Liver (tissue), 9 donors: ENCODE results near the gene OSBPL9. TPM values are rescaled to one million over a fixed set of nuclear protein-coding genes. Genes with fewer than 3 reads are reported as not detected.

Experiments
- DNase-seq: peaks from one replicate; pipeline ENCODE4 v3.0.0-alpha.2; 2017; ENCODE audit warnings: low spot score
- H3K27ac ChIP-seq, 2 donors: one replicate each; pipeline ENCODE4 v1.7.0; 2013; ENCODE audit warnings: inconsistent platforms in 2 of 2, low read length in 2 of 2, control low read depth in 1 of 2, low read depth in 1 of 2, mild to moderate bottlenecking in 1 of 2
- H3K27me3 ChIP-seq, 4 donors: one replicate each; pipeline versions ENCODE4 v1.6.1 to v1.7.0; 2013; ENCODE audit warnings: low read length in 3 of 4, inconsistent platforms in 1 of 4, mild to moderate bottlenecking in 1 of 4, moderate library complexity in 1 of 4; ENCODE audit not compliant: control insufficient read depth in 4 of 4, insufficient read depth in 4 of 4
- H3K36me3 ChIP-seq, 4 donors: one replicate each; pipeline versions ENCODE4 v1.6.1 to v1.7.0; 2013; ENCODE audit warnings: low read length in 3 of 4, mild to moderate bottlenecking in 3 of 4, low read depth in 1 of 4, moderate library complexity in 1 of 4; ENCODE audit not compliant: control insufficient read depth in 4 of 4, insufficient read depth in 3 of 4
- H3K4me1 ChIP-seq, 4 donors: one replicate each; pipeline versions ENCODE4 v1.6.1 to v1.7.0; 2013; ENCODE audit warnings: low read length in 3 of 4, mild to moderate bottlenecking in 3 of 4, moderate library complexity in 1 of 4; ENCODE audit not compliant: control insufficient read depth in 4 of 4, insufficient read depth in 4 of 4
- H3K4me3 ChIP-seq, 3 donors: one replicate each; pipeline versions ENCODE4 v1.6.1 to v1.7.0; 2013; ENCODE audit warnings: low read length in 3 of 3, control low read depth in 1 of 3, low read depth in 1 of 3, mild to moderate bottlenecking in 1 of 3
- H3K9ac ChIP-seq, 2 donors: one replicate each; pipeline ENCODE4 v1.7.0; 2013; ENCODE audit warnings: low read length in 2 of 2, mild to moderate bottlenecking in 2 of 2, moderate library complexity in 2 of 2, control low read depth in 1 of 2, low read depth in 1 of 2
- H3K9me3 ChIP-seq, 4 donors: one replicate each; pipeline versions ENCODE4 v1.6.1 to v1.7.0; 2013; ENCODE audit warnings: low read length in 3 of 4; ENCODE audit not compliant: control insufficient read depth in 4 of 4
- ATF3 ChIP-seq: IDR thresholded peaks from 2 replicates; pipeline ENCODE4 v1.6.1; 2016; ENCODE audit warnings: antibody characterized with exemption
- CTCF ChIP-seq: fragments of 150-350 bp; IDR thresholded peaks from 2 replicates; pipeline ENCODE4 v1.5.1; 2017; ENCODE audit warnings: improper control_type of control experiment, low read depth, low read length; ENCODE audit not compliant: missing input control
- EGR1 ChIP-seq, 2 donors: IDR thresholded peaks; 2 replicates each; pipeline ENCODE4 v1.6.1; 2016 to 2018; ENCODE audit warnings: antibody characterized with exemption in 2 of 2, low read depth in 2 of 2
- FOXA1 ChIP-seq: IDR thresholded peaks from 2 replicates; pipeline ENCODE4 v1.6.1; 2016; ENCODE audit warnings: antibody characterized with exemption
- FOXA2 ChIP-seq: IDR thresholded peaks from 2 replicates; pipeline ENCODE4 v1.6.1; 2016; ENCODE audit warnings: antibody characterized with exemption
- GABPA ChIP-seq, 2 donors: IDR thresholded peaks in 1 of 2; conservative IDR thresholded peaks in 1 of 2; 2 replicates each; pipeline ENCODE4 v1.6.1; 2016; ENCODE audit warnings: antibody characterized with exemption in 2 of 2, mild to moderate bottlenecking in 1 of 2, moderate library complexity in 1 of 2
- HNF4A ChIP-seq, 2 donors: conservative IDR thresholded peaks; 2 replicates each; pipeline ENCODE4 v1.6.1; 2016; ENCODE audit warnings: antibody characterized with exemption in 2 of 2, mild to moderate bottlenecking in 2 of 2
- HNF4G ChIP-seq: IDR thresholded peaks from 2 replicates; pipeline ENCODE4 v1.6.1; 2016; ENCODE audit warnings: antibody characterized with exemption
- JUND ChIP-seq, 2 donors: IDR thresholded peaks; 2 replicates each; pipeline ENCODE4 v1.6.1; 2016; ENCODE audit warnings: antibody characterized with exemption in 2 of 2
- MAX ChIP-seq: IDR thresholded peaks from 2 replicates; pipeline ENCODE4 v1.6.1; 2016; ENCODE audit warnings: antibody characterized with exemption
- NR2F2 ChIP-seq: IDR thresholded peaks from 2 replicates; pipeline ENCODE4 v1.6.1; 2016; ENCODE audit warnings: antibody characterized with exemption
- RAD21 ChIP-seq, 2 donors: IDR thresholded peaks; 2 replicates each; pipeline ENCODE4 v1.6.1; 2016; ENCODE audit warnings: antibody characterized with exemption in 2 of 2, mild to moderate bottlenecking in 2 of 2
- REST ChIP-seq: IDR thresholded peaks from 2 replicates; pipeline ENCODE4 v1.6.1; 2016; ENCODE audit warnings: antibody characterized with exemption, mild to moderate bottlenecking
- RXRA ChIP-seq, 2 donors: IDR thresholded peaks; 2 replicates each; pipeline ENCODE4 v1.6.1; 2017 to 2018; ENCODE audit warnings: antibody characterized with exemption in 2 of 2, mild to moderate bottlenecking in 1 of 2
- SP1 ChIP-seq: IDR thresholded peaks from 2 replicates; pipeline ENCODE4 v1.6.1; 2018; ENCODE audit warnings: antibody characterized with exemption, mild to moderate bottlenecking
- TAF1 ChIP-seq: conservative IDR thresholded peaks from 2 replicates; pipeline ENCODE4 v1.6.1; 2016; ENCODE audit warnings: antibody characterized with exemption, mild to moderate bottlenecking
- YY1 ChIP-seq: IDR thresholded peaks from 2 replicates; pipeline ENCODE4 v1.6.1; 2016; ENCODE audit warnings: antibody characterized with exemption, mild to moderate bottlenecking
- ZBTB33 ChIP-seq: IDR thresholded peaks from 2 replicates; pipeline ENCODE4 v1.6.1; 2016; ENCODE audit warnings: antibody characterized with exemption
- WGBS: extraction: QIAGEN DNeasy Blood & Tissue Kit; methylation state at CpG from one replicate; pipeline ENCODE4 v1.1.7; 2013; 5-methylcytosine and 5-hydroxymethylcytosine counted together
- polyA plus RNA-seq, 2 donors: library from polyadenylated mRNA; stranded (reverse) in 1 of 2; unstranded in 1 of 2; fragments of 200-250 nt in 1 of 2; fragments of >200 nt in 1 of 2; fragmentation: Nextera tagmentation in 1 of 2; extraction: Ambion mirVana in 1 of 2; gene quantifications; one replicate each; pipeline versions ENCODE4 v1.2.1 to v1.2.3, GENCODE V29; 2013 to 2015
- total RNA-seq, 2 donors: library from RNA; depleted of rRNA; stranded (reverse); fragments of >200 nt; gene quantifications; one replicate each; pipeline ENCODE4 v1.2.3, GENCODE V29; 2014
- donor health status: healthy.
- donor health status: healthy.
- donor health status: healthy.
- donor health status: healthy.
- donor health status: healthy.

Gene OSBPL9
- total RNA-seq, result 100 to 1,000 TPM in 1 of 2 donors, 10 to 100 TPM in 1; 62.5 to 129 TPM
- 10 to 100 TPM; 52.1 to 58.3 TPM for polyA plus RNA-seq

- Histone ChIP-seq H3K36me3 (no peaks in the 10 kb centered on the region), H3K4me1 (peaks cover 10 to 40% (median 24%) of the 10 kb centered on the region in 4 donors), H3K4me3 (peak within 1 kb of the TSS; percentile 66 to 98 (median 93)), H3K27ac (peak within 1 kb of the TSS; percentile 93 to 95), H3K9me3 (no peaks in the 10 kb centered on the region), H3K27me3 (no peaks in the 10 kb centered on the region), H3K9ac (peak within 1 kb of the TSS; percentile 87 to 91)
- TF ChIP-seq YY1 (peak; percentile 98), EGR1 (IDR thresholded peaks at IDR 0.05; ENCODE audit: low read depth in 2 of 2) (no peak), RAD21 (IDR thresholded peaks at IDR 0.05) (peak in 1 of 2 donors; percentile 6), TAF1 (no peak), ZBTB33 (no peak), HNF4G (no peak), RXRA (IDR thresholded peaks at IDR 0.05) (no peak), FOXA2 (no peak), JUND (IDR thresholded peaks at IDR 0.05) (no peak), REST (peak; percentile 64), MAX (no peak), GABPA (IDR thresholded peaks at IDR 0.05 in 1 of 2, conservative IDR thresholded peaks at IDR 0.05 in 1 of 2) (no peak), ATF3 (no peak), FOXA1 (no peak), HNF4A (conservative IDR thresholded peaks at IDR 0.05) (peak; percentile 42 to 48), NR2F2 (no peak), CTCF (no peak), SP1 (no peak)
- DNase-seq, result peak; percentile 98
- WGBS, result under 1% methylated on average over 45 of the region's 45 CpGs
Observed at GRCh38 chr1:51616903-51617708, at the start of gene OSBPL9. Gene OSBPL9, plus strand, starts transcription at chr1:51617092. Its CDS starts 19 bp downstream, at chr1:51617111.
